Neural progenitor cell (in vitro differentiated cells): ENCODE data around the gene FRYL.
"Not testable (repeated sequence)": the region's sequence is repeated elsewhere in the genome, so short reads cannot be mapped to it uniquely, and the experiment has no call there.

ENCODE experiments used
- CTCF ChIP-seq: fragments of 200-600 bp; sonication (generic); IDR thresholded peaks from 2 replicates; pipeline ENCODE4 v1.5.1; 2017; ENCODE audit warnings: antibody characterized with exemption, mild to moderate bottlenecking
- EZH2 ChIP-seq: fragments of 200-600 bp; sonication (generic); IDR thresholded peaks from 2 replicates; pipeline ENCODE4 v1.6.1; 2017; ENCODE audit warnings: antibody characterized with exemption, mild to moderate bottlenecking, moderate library complexity

- TF ChIP-seq CTCF, EZH2: not testable (repeated sequence)
These were observed 328.4 kb downstream of the FRYL start for GRCh38 chr4:48451656-48452055.
